ENCODE data around the gene SDHC. TPM values are rescaled to one million over a fixed set of nuclear protein-coding genes. Genes with fewer than 3 reads are reported as not detected.

SDHC gene
- total and polyA plus RNA-seq, 2 of the 13 experiments (the other 11 are each of a cell fraction or from before 2014, with no cell fraction given) = 27.1 to 229 TPM

DNA sequence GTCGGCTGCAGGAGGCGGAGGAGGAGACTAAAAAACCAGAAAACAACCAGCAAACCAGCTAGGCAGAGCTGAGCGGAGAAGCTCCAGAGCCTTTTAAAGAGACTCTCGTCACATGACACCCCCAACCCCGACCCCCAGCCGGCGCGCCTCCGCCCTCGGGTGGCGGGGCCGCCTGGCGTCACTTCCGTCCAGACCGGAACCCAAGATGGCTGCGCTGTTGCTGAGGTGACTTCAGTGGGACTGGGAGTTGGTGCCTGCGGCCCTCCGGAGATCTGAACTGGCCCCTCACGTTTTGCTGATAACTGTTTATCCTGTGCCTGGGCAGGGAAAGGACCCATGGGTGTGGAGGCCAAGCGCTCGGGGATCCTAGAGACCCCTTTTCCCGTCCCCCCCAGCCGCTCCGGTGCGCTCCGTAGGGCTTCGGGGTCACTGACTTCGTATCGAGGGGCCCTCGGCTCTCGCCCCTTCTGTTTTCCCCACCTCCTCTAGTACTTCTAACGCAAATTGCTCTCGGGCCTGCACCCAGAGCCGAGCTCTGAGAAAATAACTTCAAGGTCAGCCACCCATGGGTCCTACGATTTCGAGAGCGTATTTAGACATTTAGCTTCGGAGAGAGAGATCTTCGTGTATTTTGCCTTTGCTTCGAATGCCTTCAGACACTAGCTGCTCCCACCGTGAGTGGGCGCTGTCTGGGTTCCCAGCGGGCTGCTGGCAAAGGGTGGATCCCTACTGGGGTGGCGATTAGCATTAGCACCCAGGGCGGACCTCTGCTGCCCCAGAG lies at the start of gene SDHC (continued):
- TF ChIP-seq, protein P1, sequence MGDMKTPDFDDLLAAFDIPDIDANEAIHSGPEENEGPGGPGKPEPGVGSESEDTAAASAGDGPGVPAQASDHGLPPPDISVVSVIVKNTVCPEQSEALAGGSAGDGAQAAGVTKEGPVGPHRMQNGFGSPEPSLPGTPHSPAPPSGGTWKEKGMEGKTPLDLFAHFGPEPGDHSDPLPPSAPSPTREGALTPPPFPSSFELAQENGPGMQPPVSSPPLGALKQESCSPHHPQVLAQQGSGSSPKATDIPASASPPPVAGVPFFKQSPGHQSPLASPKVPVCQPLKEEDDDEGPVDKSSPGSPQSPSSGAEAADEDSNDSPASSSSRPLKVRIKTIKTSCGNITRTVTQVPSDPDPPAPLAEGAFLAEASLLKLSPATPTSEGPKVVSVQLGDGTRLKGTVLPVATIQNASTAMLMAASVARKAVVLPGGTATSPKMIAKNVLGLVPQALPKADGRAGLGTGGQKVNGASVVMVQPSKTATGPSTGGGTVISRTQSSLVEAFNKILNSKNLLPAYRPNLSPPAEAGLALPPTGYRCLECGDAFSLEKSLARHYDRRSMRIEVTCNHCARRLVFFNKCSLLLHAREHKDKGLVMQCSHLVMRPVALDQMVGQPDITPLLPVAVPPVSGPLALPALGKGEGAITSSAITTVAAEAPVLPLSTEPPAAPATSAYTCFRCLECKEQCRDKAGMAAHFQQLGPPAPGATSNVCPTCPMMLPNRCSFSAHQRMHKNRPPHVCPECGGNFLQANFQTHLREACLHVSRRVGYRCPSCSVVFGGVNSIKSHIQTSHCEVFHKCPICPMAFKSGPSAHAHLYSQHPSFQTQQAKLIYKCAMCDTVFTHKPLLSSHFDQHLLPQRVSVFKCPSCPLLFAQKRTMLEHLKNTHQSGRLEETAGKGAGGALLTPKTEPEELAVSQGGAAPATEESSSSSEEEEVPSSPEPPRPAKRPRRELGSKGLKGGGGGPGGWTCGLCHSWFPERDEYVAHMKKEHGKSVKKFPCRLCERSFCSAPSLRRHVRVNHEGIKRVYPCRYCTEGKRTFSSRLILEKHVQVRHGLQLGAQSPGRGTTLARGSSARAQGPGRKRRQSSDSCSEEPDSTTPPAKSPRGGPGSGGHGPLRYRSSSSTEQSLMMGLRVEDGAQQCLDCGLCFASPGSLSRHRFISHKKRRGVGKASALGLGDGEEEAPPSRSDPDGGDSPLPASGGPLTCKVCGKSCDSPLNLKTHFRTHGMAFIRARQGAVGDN (CRISPR knock-in tag; IDR thresholded peaks at IDR 0.05) = peak; percentile 93
- TF ChIP-seq DZIP1 (CRISPR knock-in tag; IDR thresholded peaks at IDR 0.05) (no peak), ZFP37 (CRISPR knock-in tag; IDR thresholded peaks at IDR 0.05; ENCODE audit: borderline replicate concordance) (no peak), ZNF3 (CRISPR knock-in tag; IDR thresholded peaks at IDR 0.05) (no peak), MLXIP (CRISPR knock-in tag; IDR thresholded peaks at IDR 0.05; ENCODE audit: borderline replicate concordance) (peak; percentile 17; the same call in 1 of the 2 replicates), NR2F2 (IDR thresholded peaks at IDR 0.05; ENCODE audit: borderline replicate concordance, low read depth) (no peak; the same call in 1 of the 2 replicates), PCBP2 (optimal IDR thresholded peaks at IDR 0.05; ENCODE audit: low read depth, low read length, poor library complexity, severe bottlenecking) (no peak), SNAI1 (CRISPR knock-in tag; IDR thresholded peaks at IDR 0.05; ENCODE audit: borderline replicate concordance) (peak; percentile 37; the same call in 1 of the 2 replicates), ZNF562 (CRISPR knock-in tag; IDR thresholded peaks at IDR 0.05; ENCODE audit: borderline replicate concordance) (no peak), NFE2L2 (IDR thresholded peaks at IDR 0.05; ENCODE audit: low read length) (no peak), ZNF333 (CRISPR knock-in tag; IDR thresholded peaks at IDR 0.05; ENCODE audit: borderline replicate concordance) (peak; percentile 18; the same call in 1 of the 2 replicates), KDM5A (IDR thresholded peaks at IDR 0.05; ENCODE audit: borderline replicate concordance, low read length) (peak; percentile 83), ZNF749 (CRISPR knock-in tag; IDR thresholded peaks at IDR 0.05; ENCODE audit: borderline replicate concordance) (no peak), ZNF331 (CRISPR knock-in tag; IDR thresholded peaks at IDR 0.05) (peak; percentile 76), SRF (IDR thresholded peaks at IDR 0.05; ENCODE audit: low read depth, low read length) (no peak), ARNTL (CRISPR knock-in tag; IDR thresholded peaks at IDR 0.05) (no peak), NAIF1 (CRISPR knock-in tag; IDR thresholded peaks at IDR 0.05; ENCODE audit: borderline replicate concordance) (no peak)
- TF ChIP-seq, protein P2, sequence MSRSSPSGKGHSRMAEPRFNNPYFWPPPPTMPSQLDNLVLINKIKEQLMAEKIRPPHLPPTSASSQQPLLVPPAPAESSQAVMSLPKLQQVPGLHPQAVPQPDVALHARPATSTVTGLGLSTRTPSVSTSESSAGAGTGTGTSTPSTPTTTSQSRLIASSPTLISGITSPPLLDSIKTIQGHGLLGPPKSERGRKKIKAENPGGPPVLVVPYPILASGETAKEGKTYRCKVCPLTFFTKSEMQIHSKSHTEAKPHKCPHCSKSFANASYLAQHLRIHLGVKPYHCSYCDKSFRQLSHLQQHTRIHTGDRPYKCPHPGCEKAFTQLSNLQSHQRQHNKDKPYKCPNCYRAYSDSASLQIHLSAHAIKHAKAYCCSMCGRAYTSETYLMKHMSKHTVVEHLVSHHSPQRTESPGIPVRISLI (CRISPR knock-in tag; IDR thresholded peaks at IDR 0.05; ENCODE audit: borderline replicate concordance) = peak; percentile 14; the same call in 1 of the 2 replicates
